HG03378 (cell line): ENCODE measurements around the gene PSMD9.

Source experiments
- ATAC-seq: cut with Tn5 transposase; IDR thresholded peaks from one replicate; pipeline ENCODE4 v1.9.1; 2021; ENCODE audit warnings: mild to moderate bottlenecking, moderate library complexity; ENCODE audit not compliant: unreplicated experiment

PSMD9 gene

GRCh38 chr12:121949648-121950397 lies 61.2 kb downstream of the PSMD9 start:
- ATAC-seq: no peak

- ATAC-seq: no peak
Observed at GRCh38 chr12:121953117-121953692, 64.6 kb downstream of the PSMD9 start.

GRCh38 chr12:121953695-121954094 lies 65.1 kb downstream of the PSMD9 start:
- ATAC-seq: no peak

- ATAC-seq: no peak
Observed at GRCh38 chr12:121955258-121956237, 67.0 kb downstream of the PSMD9 start.

- ATAC-seq: no peak
Observed at GRCh38 chr12:121957861-121958515, 69.4 kb downstream of the PSMD9 start.

GRCh38 chr12:121958541-121959240 lies 70.1 kb downstream of the PSMD9 start:
- no peak for ATAC-seq

- no peak for ATAC-seq
Observed at GRCh38 chr12:121960541-121960940, 72.0 kb downstream of the PSMD9 start.

GRCh38 chr12:121961195-121961879 lies 72.7 kb downstream of the PSMD9 start:
- no peak for ATAC-seq

- no peak for ATAC-seq
Observed at GRCh38 chr12:121963341-121964018, 74.9 kb downstream of the PSMD9 start.

GRCh38 chr12:121964813-121965643 lies 76.4 kb downstream of the PSMD9 start:
- no peak for ATAC-seq

GRCh38 chr12:121966959-121967358 lies 78.4 kb downstream of the PSMD9 start:
- ATAC-seq: no peak
